Measurements from ENCODE around the gene SATB1. TPM values are rescaled to one million over a fixed set of nuclear protein-coding genes. Genes with fewer than 3 reads are reported as not detected.

SATB1 gene
- total RNA-seq, 1 donor = 406 TPM

GRCh38 chr3:18420555-18420954 is 4.6 kb downstream of the SATB1 start:
- peaks cover 10% of the 10 kb centered on the region for H3K4me1 ChIP-seq (ENCODE audit: insufficient read depth, low read length)
- H3K4me3 ChIP-seq (ENCODE audit: low read length) = no peak overlapping the region

GRCh38 chr3:18419232-18419631 is 5.9 kb downstream of the SATB1 start:
- Histone ChIP-seq H3K4me3 (ENCODE audit: low read length) (no peak overlapping the region), H3K9me3 (ENCODE audit: low read depth, low read length) (no peaks in the 10 kb centered on the region), H3K4me1 (ENCODE audit: insufficient read depth, low read length) (peaks cover 10% of the 10 kb centered on the region), H3K27me3 (ENCODE audit: insufficient read depth, low read length) (no peaks in the 10 kb centered on the region)

More at GRCh38 chr3:18420555-18420954, 4.6 kb downstream of the SATB1 start:
- H3K9me3 ChIP-seq (ENCODE audit: low read depth, low read length) = no peaks in the 10 kb centered on the region
- no peaks in the 10 kb centered on the region for H3K27me3 ChIP-seq (ENCODE audit: insufficient read depth, low read length)

GRCh38 chr3:18417904-18418572 is 7.1 kb downstream of the SATB1 start:
- H3K4me3 ChIP-seq (ENCODE audit: low read length) = no peak overlapping the region
- H3K27me3 ChIP-seq (ENCODE audit: insufficient read depth, low read length) = no peaks in the 10 kb centered on the region
- no peaks in the 10 kb centered on the region for H3K9me3 ChIP-seq (ENCODE audit: low read depth, low read length)
- peaks cover 6% of the 10 kb centered on the region for H3K4me1 ChIP-seq (ENCODE audit: insufficient read depth, low read length)

GRCh38 chr3:18416332-18416731 is 8.8 kb downstream of the SATB1 start:
- H3K4me1 ChIP-seq (ENCODE audit: insufficient read depth, low read length) = peaks cover 10% of the 10 kb centered on the region
- H3K9me3 ChIP-seq (ENCODE audit: low read depth, low read length) = no peaks in the 10 kb centered on the region
- no peak overlapping the region for H3K4me3 ChIP-seq (ENCODE audit: low read length)
- no peaks in the 10 kb centered on the region for H3K27me3 ChIP-seq (ENCODE audit: insufficient read depth, low read length)

- Histone ChIP-seq H3K27me3 (ENCODE audit: insufficient read depth, low read length) (no peaks in the 10 kb centered on the region), H3K4me3 (ENCODE audit: low read length) (no peak overlapping the region), H3K4me1 (ENCODE audit: insufficient read depth, low read length) (peaks cover 10% of the 10 kb centered on the region), H3K9me3 (ENCODE audit: low read depth, low read length) (no peaks in the 10 kb centered on the region)
Observed at GRCh38 chr3:18415839-18416238, 9.3 kb downstream of the SATB1 start.

- Histone ChIP-seq H3K27me3 (ENCODE audit: insufficient read depth, low read length) (no peaks in the 10 kb centered on the region), H3K9me3 (ENCODE audit: low read depth, low read length) (no peaks in the 10 kb centered on the region), H3K4me3 (ENCODE audit: low read length) (no peak overlapping the region), H3K4me1 (ENCODE audit: insufficient read depth, low read length) (peaks cover 7% of the 10 kb centered on the region)
Observed at GRCh38 chr3:18415167-18415566, 10.0 kb downstream of the SATB1 start.

GRCh38 chr3:18412684-18413083 is 12.5 kb downstream of the SATB1 start:
- Histone ChIP-seq H3K4me1 (ENCODE audit: insufficient read depth, low read length) (peaks cover 7% of the 10 kb centered on the region), H3K9me3 (ENCODE audit: low read depth, low read length) (no peaks in the 10 kb centered on the region), H3K4me3 (ENCODE audit: low read length) (no peak overlapping the region), H3K27me3 (ENCODE audit: insufficient read depth, low read length) (no peaks in the 10 kb centered on the region)

GRCh38 chr3:18411541-18411940 is 13.6 kb downstream of the SATB1 start:
- Histone ChIP-seq H3K27me3 (ENCODE audit: insufficient read depth, low read length) (no peaks in the 10 kb centered on the region), H3K4me3 (ENCODE audit: low read length) (no peak overlapping the region), H3K4me1 (ENCODE audit: insufficient read depth, low read length) (peaks cover 7% of the 10 kb centered on the region), H3K9me3 (ENCODE audit: low read depth, low read length) (no peaks in the 10 kb centered on the region)

GRCh38 chr3:18410205-18410604 is 14.9 kb downstream of the SATB1 start:
- no peak overlapping the region for H3K4me3 ChIP-seq (ENCODE audit: low read length)
- peaks cover 7% of the 10 kb centered on the region for H3K4me1 ChIP-seq (ENCODE audit: insufficient read depth, low read length)
- no peaks in the 10 kb centered on the region for H3K27me3 ChIP-seq (ENCODE audit: insufficient read depth, low read length)
- H3K9me3 ChIP-seq (ENCODE audit: low read depth, low read length) = no peaks in the 10 kb centered on the region

GRCh38 chr3:18409266-18409665 is 15.9 kb downstream of the SATB1 start:
- Histone ChIP-seq H3K4me1 (ENCODE audit: insufficient read depth, low read length) (peaks cover 7% of the 10 kb centered on the region), H3K4me3 (ENCODE audit: low read length) (no peak overlapping the region), H3K9me3 (ENCODE audit: low read depth, low read length) (no peaks in the 10 kb centered on the region), H3K27me3 (ENCODE audit: insufficient read depth, low read length) (no peaks in the 10 kb centered on the region)

GRCh38 chr3:18405141-18405540 is 20.0 kb downstream of the SATB1 start:
- peaks cover 19% of the 10 kb centered on the region for H3K4me1 ChIP-seq (ENCODE audit: insufficient read depth, low read length)
- H3K4me3 ChIP-seq (ENCODE audit: low read length) = no peak overlapping the region
- no peaks in the 10 kb centered on the region for H3K9me3 ChIP-seq (ENCODE audit: low read depth, low read length)
- H3K27me3 ChIP-seq (ENCODE audit: insufficient read depth, low read length) = no peaks in the 10 kb centered on the region

GRCh38 chr3:18403061-18403460 is 22.1 kb downstream of the SATB1 start:
- H3K9me3 ChIP-seq (ENCODE audit: low read depth, low read length) = no peaks in the 10 kb centered on the region
- H3K4me3 ChIP-seq (ENCODE audit: low read length) = no peak overlapping the region
- H3K4me1 ChIP-seq (ENCODE audit: insufficient read depth, low read length) = peaks cover 19% of the 10 kb centered on the region
- H3K27me3 ChIP-seq (ENCODE audit: insufficient read depth, low read length) = no peaks in the 10 kb centered on the region

GRCh38 chr3:18402239-18402799 is 22.8 kb downstream of the SATB1 start:
- no peaks in the 10 kb centered on the region for H3K27me3 ChIP-seq (ENCODE audit: insufficient read depth, low read length)
- H3K9me3 ChIP-seq (ENCODE audit: low read depth, low read length) = no peaks in the 10 kb centered on the region
- H3K4me1 ChIP-seq (ENCODE audit: insufficient read depth, low read length) = peaks cover 19% of the 10 kb centered on the region
- H3K4me3 ChIP-seq (ENCODE audit: low read length) = no peak overlapping the region

GRCh38 chr3:18401300-18401961 is 23.7 kb downstream of the SATB1 start:
- Histone ChIP-seq H3K27me3 (ENCODE audit: insufficient read depth, low read length) (no peaks in the 10 kb centered on the region), H3K4me3 (ENCODE audit: low read length) (no peak overlapping the region), H3K4me1 (ENCODE audit: insufficient read depth, low read length) (peaks cover 19% of the 10 kb centered on the region), H3K9me3 (ENCODE audit: low read depth, low read length) (no peaks in the 10 kb centered on the region)

- Histone ChIP-seq H3K4me1 (ENCODE audit: insufficient read depth, low read length) (peaks cover 19% of the 10 kb centered on the region), H3K27me3 (ENCODE audit: insufficient read depth, low read length) (no peaks in the 10 kb centered on the region), H3K9me3 (ENCODE audit: low read depth, low read length) (no peaks in the 10 kb centered on the region), H3K4me3 (ENCODE audit: low read length) (no peak overlapping the region)
Observed at GRCh38 chr3:18398448-18398847, 26.7 kb downstream of the SATB1 start.

- H3K4me1 ChIP-seq (ENCODE audit: insufficient read depth, low read length) = peaks cover 7% of the 10 kb centered on the region
Observed at GRCh38 chr3:18396428-18396827, 28.7 kb downstream of the SATB1 start.

More at GRCh38 chr3:18396428-18396827, 28.7 kb downstream of the SATB1 start:
- H3K27me3 ChIP-seq (ENCODE audit: insufficient read depth, low read length) = no peaks in the 10 kb centered on the region
- no peaks in the 10 kb centered on the region for H3K9me3 ChIP-seq (ENCODE audit: low read depth, low read length)
- H3K4me3 ChIP-seq (ENCODE audit: low read length) = no peak overlapping the region
